ENCODE measurements around the gene RBM5.

The RBM5 gene

GRCh38 chr3:50162034-50162883, 73.5 kb downstream of the RBM5 start:
- DNase-seq, result no peak

DNA sequence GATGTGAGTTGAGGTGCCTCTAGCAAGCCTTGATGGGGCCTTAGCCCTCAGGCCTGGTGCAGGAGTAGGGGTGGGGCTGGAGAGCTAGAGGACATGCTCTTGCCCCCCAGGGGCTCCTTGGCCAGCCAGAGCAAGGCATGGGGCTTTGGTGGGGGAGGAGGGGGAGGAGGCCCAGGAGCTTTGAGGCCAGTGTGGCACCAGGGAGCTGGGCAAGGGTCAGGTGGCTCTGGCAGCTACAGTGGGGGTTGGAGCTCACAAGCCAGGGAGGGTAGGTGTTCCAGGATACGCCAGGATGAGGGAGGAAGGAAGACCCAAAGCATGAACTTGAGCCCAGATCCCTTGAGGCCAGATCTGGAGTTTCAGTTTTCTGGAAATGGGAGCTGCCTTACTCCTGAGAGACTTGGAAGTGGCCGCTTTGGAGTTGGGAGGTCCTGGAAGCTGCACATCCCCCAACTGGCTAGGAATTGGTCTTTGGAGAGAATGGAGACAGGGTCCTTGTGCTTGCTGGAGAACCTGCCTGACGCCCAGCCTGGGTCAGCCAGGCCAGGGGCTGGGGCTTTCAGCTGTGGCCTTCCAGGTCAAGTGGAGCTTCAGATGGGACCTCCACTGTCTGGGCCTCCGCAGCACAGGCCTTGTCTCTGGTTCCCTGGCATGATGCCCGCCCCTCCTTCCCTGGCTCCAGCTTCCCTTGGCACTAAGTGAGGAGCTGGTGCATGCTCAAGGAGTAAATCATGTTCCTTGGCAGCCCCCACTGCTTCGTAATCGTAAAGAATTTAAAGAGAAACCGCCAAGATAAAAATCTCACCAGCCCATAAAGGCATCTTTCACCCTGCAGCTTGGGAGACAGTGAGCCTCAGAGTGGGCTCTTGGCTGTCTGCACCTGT, 75.1 kb downstream of the RBM5 start:
- no peak for DNase-seq

DNA sequence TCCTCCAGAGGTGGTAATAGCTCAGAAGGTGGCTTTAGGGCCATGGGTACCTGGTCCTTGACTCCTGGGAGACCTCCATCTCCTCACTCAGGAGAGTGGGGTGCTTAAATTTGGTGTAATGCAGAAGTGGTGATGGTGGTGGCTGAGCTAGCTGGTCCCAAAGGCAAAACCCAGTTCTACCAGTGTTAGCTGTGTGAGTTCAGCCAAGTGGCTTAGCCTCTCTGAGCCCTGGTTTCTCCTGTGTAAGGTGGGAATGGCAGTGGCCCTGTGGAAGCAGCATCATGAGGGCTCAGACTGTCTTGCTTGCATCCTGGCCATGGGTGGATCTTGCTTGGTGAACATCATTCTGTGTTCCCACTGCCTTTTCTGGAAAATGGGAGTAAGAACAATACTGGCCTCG, 75.8 kb downstream of the RBM5 start:
- no peak for DNase-seq

GRCh38 chr3:50164984-50165909, 76.5 kb downstream of the RBM5 start:
- no peak for DNase-seq

GRCh38 chr3:50165910-50166538, 77.3 kb downstream of the RBM5 start:
- DNase-seq, result no peak

- no peak for DNase-seq
Observed at GRCh38 chr3:50166620-50167019, 77.9 kb downstream of the RBM5 start.

- DNase-seq, result no peak
Observed at GRCh38 chr3:50167069-50167840, 78.5 kb downstream of the RBM5 start.

GRCh38 chr3:50167841-50168209, 79.1 kb downstream of the RBM5 start:
- DNase-seq, result no peak

DNA sequence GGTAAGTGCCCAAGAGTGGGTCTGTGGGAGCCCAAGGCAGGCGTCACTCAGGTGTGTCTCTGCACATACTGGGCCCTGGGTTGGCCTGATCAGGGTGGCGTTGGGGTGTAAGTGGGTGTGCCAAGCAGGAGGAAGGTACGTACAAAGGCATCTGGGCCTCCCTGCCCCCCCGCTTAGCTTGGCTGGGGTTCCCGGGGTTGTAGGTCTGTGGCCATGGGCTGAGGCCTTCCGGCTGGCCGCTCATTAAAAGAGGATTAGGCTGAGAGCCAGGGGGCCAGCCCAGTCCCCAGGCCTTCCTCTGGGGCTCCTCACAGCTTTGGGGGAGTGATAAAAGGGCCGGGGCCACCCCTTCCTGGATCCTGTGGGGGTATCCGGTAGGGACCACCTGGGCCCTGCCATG, 79.7 kb downstream of the RBM5 start:
- no peak for DNase-seq

Measured in inflammatory macrophage treated with lipopolysaccharide for 4 hours (primary cell).